HEK293T (cell line): Measurements from ENCODE around the gene MS4A13.

Experiments
- CTCF ChIA-PET: fragments of 350-600 bp; formaldehyde crosslinking; extraction: SDS; loops from one replicate; lab custom pipeline; 2021; ENCODE audit warnings: antibody characterized with exemption, inconsistent platforms; lab: Yijun Ruan, JAX
- POLR2A ChIA-PET: fragments of 350-600 bp; formaldehyde crosslinking; extraction: SDS; loops from one replicate; lab custom pipeline; 2020; ENCODE audit warnings: antibody characterized with exemption, inconsistent platforms; lab: Yijun Ruan, JAX
- DNase-seq: peaks from one replicate; pipeline ENCODE4 v3.0.0; 2012; ENCODE audit warnings: mixed read lengths; ENCODE audit errors: extremely low spot score
- ARNT ChIP-seq: fragments of 450-650 bp; IDR thresholded peaks from 2 replicates; pipeline ENCODE4 v1.6.1; 2017; ENCODE audit warnings: mild to moderate bottlenecking
- BHLHE40 ChIP-seq: fragments of 450-650 bp; IDR thresholded peaks from 2 replicates; pipeline ENCODE4 v1.6.1; 2016; ENCODE audit warnings: mild to moderate bottlenecking, moderate library complexity, borderline replicate concordance
- CTBP1 ChIP-seq: fragments of 450-650 bp; IDR thresholded peaks from 2 replicates; pipeline ENCODE4 v1.6.1; 2016; ENCODE audit warnings: borderline replicate concordance
- ELF4 ChIP-seq: fragments of 450-650 bp; IDR thresholded peaks from 2 replicates; pipeline ENCODE4 v1.6.1; 2017; ENCODE audit warnings: antibody characterized with exemption
- FOXA1 ChIP-seq: fragments of 450-650 bp; IDR thresholded peaks from 2 replicates; pipeline ENCODE4 v1.6.1; 2016; ENCODE audit warnings: mild to moderate bottlenecking
- FOXK2 ChIP-seq: fragments of 450-650 bp; IDR thresholded peaks from 2 replicates; pipeline ENCODE4 v1.6.1; 2016; ENCODE audit warnings: mild to moderate bottlenecking
- FOXM1 ChIP-seq: fragments of 450-650 bp; IDR thresholded peaks from 2 replicates; pipeline ENCODE4 v1.6.1; 2017; ENCODE audit warnings: mild to moderate bottlenecking, borderline replicate concordance
- HDGF ChIP-seq: fragments of 450-650 bp; IDR thresholded peaks from 2 replicates; pipeline ENCODE4 v1.6.1; 2017; ENCODE audit warnings: antibody characterized with exemption, borderline replicate concordance
- L3MBTL2 ChIP-seq: fragments of 450-650 bp; conservative IDR thresholded peaks from 2 replicates; pipeline ENCODE4 v1.6.1; 2016; ENCODE audit warnings: mild to moderate bottlenecking
- LEF1 ChIP-seq: fragments of 450-650 bp; IDR thresholded peaks from 2 replicates; pipeline ENCODE4 v1.6.1; 2017; ENCODE audit warnings: mild to moderate bottlenecking, borderline replicate concordance
- NFRKB ChIP-seq: fragments of 450-650 bp; IDR thresholded peaks from 2 replicates; pipeline ENCODE4 v1.6.1; 2016; ENCODE audit warnings: mild to moderate bottlenecking, moderate library complexity
- SP1 ChIP-seq: fragments of 450-650 bp; IDR thresholded peaks from 2 replicates; pipeline ENCODE4 v1.6.1; 2017
- SUZ12 ChIP-seq: fragments of 450-650 bp; IDR thresholded peaks from 2 replicates; pipeline ENCODE4 v1.6.1; 2016; ENCODE audit warnings: mild to moderate bottlenecking
- TARDBP ChIP-seq: fragments of 450-650 bp; IDR thresholded peaks from 2 replicates; pipeline ENCODE4 v1.6.1; 2016
- ZNF384 ChIP-seq: fragments of 450-650 bp; IDR thresholded peaks from 2 replicates; pipeline ENCODE4 v1.6.1; 2016
- TF ChIP-seq, protein P1 (sequence below): fragments of 450-650 bp; IDR thresholded peaks from 2 replicates; pipeline ENCODE4 v1.6.1; 2016

Gene MS4A13, protein sequence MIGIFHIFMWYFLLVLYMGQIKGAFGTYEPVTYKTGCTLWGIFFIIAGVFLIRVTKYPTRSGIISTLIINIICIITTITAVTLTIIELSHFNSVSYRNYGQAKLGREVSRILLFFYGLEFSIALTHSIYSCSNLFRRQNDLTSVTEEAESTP

DNA sequence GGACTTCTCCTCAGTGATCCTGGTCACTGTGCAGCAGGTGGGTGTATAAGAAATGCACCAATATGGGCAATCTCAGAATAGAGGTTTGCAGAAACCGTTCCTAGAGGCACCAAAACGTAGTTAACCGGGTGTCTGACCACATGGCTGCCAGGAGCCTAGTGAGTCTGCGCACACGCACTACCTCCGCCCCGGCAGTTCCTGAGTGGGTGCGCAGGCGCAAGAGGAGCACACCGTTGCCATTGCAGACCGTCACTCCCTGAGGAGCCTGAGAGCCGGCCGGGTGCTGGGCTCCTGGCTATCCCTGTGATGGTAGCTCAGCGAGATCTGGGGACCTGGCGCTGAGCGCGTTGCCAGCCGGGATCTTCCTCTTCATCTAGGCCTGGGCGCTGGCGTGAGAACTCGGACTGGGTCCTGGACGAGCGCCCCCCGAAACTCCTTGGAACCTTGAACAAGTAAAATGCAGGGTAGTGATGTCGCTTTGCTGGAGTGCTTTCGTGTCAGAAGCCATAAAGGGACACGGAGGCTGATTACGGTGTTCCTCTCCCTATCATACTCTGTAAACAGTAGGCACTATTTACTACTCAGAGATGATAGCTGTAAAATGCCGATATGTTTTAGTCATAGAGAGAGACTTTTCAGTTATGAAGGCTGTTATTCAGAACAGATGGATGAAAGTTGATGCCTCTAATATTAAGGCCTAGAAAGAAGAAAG lies at the start of gene MS4A13:
Gene MS4A13 (plus strand): TSS at position 249 of the 712 bp plus-strand sequence. CDS start 2,692 bp downstream, outside the sequence.
- CTCF ChIA-PET = no interaction called here
- POLR2A ChIA-PET = no interaction called here
- DNase-seq = no peak

DNA sequence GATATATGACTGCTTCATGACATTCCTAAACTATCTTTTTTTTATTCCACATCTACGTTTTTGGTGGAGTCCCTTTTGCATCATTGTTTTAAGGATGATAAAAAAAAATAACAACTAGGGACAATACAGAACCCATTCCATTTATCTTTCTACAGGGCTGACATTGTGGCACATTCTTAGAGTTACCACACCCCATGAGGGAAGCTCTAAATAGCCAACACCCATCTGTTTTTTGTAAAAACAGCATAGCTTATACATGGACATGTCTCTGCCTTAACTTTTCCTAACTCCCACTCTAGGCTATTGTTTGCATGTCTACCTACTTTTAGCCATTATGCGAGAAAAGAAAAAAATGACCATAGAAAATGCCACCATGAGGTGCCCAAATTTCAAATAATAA lies 46.4 kb upstream of the MS4A13 start:
- POLR2A ChIA-PET = no interaction called here
- CTCF ChIA-PET = no interaction called here
- DNase-seq = no peak
- TF ChIP-seq L3MBTL2 (no peak), FOXK2 (no peak), ELF4 (no peak), FOXM1 (no peak), TARDBP (no peak), ARNT (no peak), FOXA1 (no peak), BHLHE40 (no peak)

More for the DNA sequence above, at the start of gene MS4A13:
- TF ChIP-seq SUZ12 (no peak), ARNT (no peak), CTBP1 (no peak), HDGF (no peak), ELF4 (no peak), TARDBP (no peak), SP1 (no peak), BHLHE40 (no peak), NFRKB (no peak), FOXM1 (no peak), LEF1 (no peak), FOXK2 (no peak), ZNF384 (no peak), FOXA1 (no peak), L3MBTL2 (no peak)
- TF ChIP-seq, protein P1, sequence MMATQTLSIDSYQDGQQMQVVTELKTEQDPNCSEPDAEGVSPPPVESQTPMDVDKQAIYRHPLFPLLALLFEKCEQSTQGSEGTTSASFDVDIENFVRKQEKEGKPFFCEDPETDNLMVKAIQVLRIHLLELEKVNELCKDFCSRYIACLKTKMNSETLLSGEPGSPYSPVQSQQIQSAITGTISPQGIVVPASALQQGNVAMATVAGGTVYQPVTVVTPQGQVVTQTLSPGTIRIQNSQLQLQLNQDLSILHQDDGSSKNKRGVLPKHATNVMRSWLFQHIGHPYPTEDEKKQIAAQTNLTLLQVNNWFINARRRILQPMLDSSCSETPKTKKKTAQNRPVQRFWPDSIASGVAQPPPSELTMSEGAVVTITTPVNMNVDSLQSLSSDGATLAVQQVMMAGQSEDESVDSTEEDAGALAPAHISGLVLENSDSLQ = no peak

DNA sequence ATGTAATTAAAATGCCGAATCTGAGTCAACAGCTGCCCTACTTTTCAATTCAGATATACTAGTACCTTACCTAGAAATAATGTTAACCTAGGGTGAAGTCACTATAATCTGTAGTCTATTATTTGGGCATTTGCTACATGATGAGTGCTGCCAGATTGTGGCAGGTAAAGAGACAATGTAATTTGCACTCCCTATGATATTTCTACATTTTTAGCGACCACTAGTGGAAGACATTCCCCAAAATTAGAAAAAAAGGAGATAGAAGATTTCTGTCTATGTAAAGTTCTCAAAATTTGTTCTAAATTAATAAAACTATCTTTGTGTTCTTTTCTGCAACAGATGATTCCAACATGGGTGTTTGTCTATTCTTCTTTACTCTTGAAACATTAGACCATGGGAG lies 45.5 kb upstream of the MS4A13 start:
- DNase-seq = no peak
- no peak for TF ChIP-seq FOXK2
- no peak for TF ChIP-seq BHLHE40
- no peak for TF ChIP-seq LEF1
- no peak for TF ChIP-seq NFRKB
- TF ChIP-seq FOXA1 = no peak
- no peak for TF ChIP-seq HDGF
- no peak for TF ChIP-seq SUZ12
- TF ChIP-seq, protein P1 = no peak
- TF ChIP-seq SP1 = no peak
- TF ChIP-seq CTBP1 = no peak
- TF ChIP-seq L3MBTL2 = no peak
- TF ChIP-seq TARDBP = no peak
- no peak for TF ChIP-seq ELF4
- TF ChIP-seq ARNT = no peak
- ChIA-PET POLR2A (no interaction called here), CTCF (no interaction called here)

DNA sequence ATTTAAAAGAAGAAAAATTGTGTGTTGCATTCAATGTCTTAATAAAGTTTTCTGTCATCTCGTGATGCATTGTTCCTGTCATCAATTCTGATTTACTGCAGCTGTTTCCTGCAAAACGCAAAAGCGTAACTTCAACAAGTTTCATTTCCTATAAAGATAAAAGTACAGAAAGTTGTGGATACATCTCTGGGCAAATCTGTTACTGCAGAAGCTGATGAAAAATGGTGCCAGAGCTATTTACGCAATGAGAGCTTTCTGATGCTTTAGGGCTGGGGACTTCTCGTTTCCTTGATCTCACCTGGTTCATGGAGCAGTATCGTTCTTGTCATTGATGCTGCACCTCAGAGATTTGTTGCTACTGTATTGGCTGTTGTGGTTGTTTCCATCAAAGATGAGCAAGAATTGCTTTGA lies 38.2 kb upstream of the MS4A13 start:
- no peak for TF ChIP-seq ARNT
- TF ChIP-seq SUZ12 = no peak
- TF ChIP-seq LEF1 = no peak
- no peak for TF ChIP-seq HDGF
- TF ChIP-seq FOXA1 = no peak
- no peak for TF ChIP-seq NFRKB
- TF ChIP-seq, protein P1 = no peak
- TF ChIP-seq FOXK2 = no peak
- TF ChIP-seq BHLHE40 = no peak
- TF ChIP-seq SP1 = no peak
- no peak for TF ChIP-seq CTBP1
- no peak for TF ChIP-seq TARDBP
- no peak for TF ChIP-seq ZNF384
- no peak for TF ChIP-seq L3MBTL2
- TF ChIP-seq FOXM1 = no peak

DNA sequence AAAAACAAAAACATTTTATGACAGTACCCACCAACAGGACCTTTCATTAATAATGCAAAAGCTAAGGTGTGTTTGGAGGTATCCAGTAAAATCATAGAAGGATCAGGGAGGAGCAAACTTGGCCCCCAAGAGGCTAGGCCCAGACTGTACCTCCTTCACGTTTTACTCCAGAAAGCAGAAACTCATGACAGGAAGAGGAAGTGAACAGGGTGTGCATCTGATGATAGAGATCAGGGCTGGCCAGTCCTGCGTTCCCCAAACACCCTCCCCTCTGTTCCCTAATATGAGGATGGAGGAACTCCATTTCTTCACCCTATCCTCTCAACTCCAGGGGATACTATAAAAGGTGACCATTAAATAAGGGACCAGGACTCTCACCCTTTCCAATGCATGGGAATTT lies 32.8 kb upstream of the MS4A13 start:
- ChIA-PET CTCF (no interaction called here), POLR2A (no interaction called here)
- DNase-seq = no peak
- TF ChIP-seq NFRKB (no peak), CTBP1 (no peak), FOXK2 (no peak), ARNT (no peak), TARDBP (no peak), FOXM1 (no peak), ELF4 (no peak), LEF1 (no peak)

More for the DNA sequence above, 38.2 kb upstream of the MS4A13 start:
- no peak for DNase-seq
- POLR2A ChIA-PET = no interaction called here
- CTCF ChIA-PET = no interaction called here

DNA sequence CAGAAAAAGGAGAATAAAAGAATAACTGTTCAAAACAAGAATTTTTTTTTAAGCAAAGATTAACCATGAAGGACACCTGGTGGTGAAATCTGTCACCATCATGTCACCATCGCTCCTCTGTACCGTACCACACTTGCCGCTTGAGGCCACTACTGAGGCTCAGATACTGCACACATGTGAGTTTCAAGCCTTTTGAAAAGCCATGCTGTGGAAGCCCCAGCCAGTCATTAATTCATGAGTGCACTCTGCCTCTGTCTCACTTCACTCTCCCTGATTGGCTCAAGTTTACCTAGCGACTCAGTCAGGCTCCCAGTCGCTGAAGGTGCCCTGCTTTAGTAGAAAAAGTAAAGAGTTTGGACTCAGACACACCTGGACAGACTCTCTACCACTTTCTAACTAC lies 29.2 kb upstream of the MS4A13 start:
- TF ChIP-seq LEF1 (no peak), SUZ12 (no peak), FOXM1 (no peak), BHLHE40 (no peak), HDGF (no peak), L3MBTL2 (no peak), FOXA1 (no peak), NFRKB (no peak), ARNT (no peak)
- ChIA-PET POLR2A (no interaction called here), CTCF (no interaction called here)
- DNase-seq = peak; percentile 39
